HG02623 (cell line): Measurements from ENCODE around the gene ZDHHC4.

Experiments used
- ATAC-seq: cut with Tn5 transposase; IDR thresholded peaks from one replicate; pipeline ENCODE4 v1.9.1; 2021; ENCODE audit warnings: moderate library complexity; ENCODE audit not compliant: unreplicated experiment

The ZDHHC4 gene

DNA sequence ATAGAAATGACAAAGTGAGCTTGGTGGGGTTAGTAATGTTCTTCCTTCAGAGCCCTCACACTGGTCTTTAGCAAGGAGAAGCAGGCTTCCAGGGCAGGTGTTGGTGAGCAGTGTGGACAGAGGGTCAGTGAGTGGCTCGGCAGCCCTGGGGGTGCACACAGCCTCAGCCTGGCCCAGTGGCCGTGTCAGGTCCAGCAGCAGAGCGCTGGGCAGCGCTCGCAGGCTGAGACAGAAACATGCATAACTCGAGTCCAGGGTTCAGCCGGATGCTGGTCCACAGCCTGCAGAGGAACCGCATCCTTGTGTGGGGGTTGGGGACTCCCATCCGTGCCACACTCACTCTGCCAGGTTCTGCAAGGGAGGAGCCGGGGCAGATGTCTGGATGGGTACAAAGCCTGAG is 27.2 kb downstream of the ZDHHC4 start:
- ATAC-seq: no peak

DNA sequence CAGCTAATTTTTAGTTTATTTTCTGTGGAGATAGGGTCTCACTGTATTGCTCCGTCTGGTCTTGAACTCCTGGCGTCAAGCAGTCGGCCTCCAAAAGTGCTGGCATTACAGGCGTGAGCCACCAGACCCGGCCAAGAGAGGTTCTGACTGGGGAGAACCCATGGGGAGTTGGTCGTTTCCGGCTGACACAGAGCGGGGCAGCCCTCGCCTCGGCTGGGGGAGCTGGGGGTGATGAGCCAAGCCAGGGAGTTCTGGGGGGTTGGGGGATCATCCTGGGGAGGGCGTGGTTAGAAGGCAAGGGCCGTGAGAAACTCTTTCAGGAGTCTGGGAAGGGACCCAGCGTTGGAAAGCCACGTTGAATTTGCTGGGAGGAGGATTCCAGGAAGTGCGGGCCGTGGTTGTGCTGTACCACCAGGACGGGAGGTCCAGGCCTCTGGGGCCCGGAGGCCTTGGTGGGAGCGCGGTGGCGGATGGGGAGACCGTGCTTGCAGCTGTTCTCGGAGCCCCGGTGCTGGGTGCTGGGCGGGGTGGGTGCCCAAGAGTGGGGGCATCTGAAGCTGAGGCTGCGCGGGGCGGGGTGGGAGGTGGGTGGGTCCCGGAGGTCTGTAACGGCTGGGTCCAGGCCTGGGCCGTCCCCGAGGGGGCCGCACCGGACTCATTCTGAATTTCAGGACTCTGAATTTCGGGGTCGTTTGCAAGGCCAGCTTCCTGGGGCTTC is 29.8 kb downstream of the ZDHHC4 start:
- ATAC-seq: no peak

GRCh38 chr7:6607651-6608051 is 30.4 kb downstream of the ZDHHC4 start:
- no peak for ATAC-seq

DNA sequence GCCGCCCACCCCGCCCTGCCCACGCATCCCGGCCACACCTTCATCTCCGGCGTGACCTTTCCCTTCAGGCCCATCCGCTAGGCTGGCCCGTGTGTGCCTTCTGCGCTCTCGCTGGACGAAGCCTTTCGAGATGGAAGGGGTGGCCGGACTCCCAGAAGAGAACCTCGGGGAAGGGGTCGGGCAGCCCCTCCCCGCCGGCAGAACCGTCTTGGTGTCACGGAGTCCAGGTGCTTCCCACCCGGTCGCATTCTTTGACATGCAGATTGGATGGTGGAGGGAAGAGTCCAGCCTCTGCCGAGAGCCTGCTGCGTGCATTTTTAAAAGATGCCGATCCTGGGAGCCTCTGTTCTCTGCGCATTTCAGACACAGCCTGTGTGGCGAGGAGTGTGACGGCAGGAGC is 30.8 kb downstream of the ZDHHC4 start:
- no peak for ATAC-seq

DNA sequence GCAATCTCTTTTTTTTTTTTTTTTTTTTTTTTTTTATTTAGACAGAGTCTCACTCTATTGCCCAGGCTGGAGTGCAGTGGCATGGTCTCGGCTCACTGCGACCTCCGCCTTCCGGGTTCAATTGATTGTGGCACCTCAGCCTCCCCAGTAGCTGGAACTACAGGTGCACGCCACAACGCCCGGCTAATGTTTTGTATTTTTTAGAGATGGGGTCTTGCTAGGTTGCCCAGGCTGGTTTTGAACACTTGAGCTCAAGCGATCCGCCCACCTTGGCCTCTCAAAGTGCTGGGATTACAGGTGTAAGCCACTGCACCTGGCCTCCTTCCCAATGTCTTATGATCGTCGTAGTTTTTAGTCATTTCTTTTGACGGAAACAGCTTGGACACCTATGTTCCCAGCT is 31.5 kb downstream of the ZDHHC4 start:
- ATAC-seq: no peak

- ATAC-seq: no peak
Measured at GRCh38 chr7:6612819-6613218, 35.6 kb downstream of the ZDHHC4 start.

GRCh38 chr7:6613706-6614105 is 36.5 kb downstream of the ZDHHC4 start:
- ATAC-seq: no peak

DNA sequence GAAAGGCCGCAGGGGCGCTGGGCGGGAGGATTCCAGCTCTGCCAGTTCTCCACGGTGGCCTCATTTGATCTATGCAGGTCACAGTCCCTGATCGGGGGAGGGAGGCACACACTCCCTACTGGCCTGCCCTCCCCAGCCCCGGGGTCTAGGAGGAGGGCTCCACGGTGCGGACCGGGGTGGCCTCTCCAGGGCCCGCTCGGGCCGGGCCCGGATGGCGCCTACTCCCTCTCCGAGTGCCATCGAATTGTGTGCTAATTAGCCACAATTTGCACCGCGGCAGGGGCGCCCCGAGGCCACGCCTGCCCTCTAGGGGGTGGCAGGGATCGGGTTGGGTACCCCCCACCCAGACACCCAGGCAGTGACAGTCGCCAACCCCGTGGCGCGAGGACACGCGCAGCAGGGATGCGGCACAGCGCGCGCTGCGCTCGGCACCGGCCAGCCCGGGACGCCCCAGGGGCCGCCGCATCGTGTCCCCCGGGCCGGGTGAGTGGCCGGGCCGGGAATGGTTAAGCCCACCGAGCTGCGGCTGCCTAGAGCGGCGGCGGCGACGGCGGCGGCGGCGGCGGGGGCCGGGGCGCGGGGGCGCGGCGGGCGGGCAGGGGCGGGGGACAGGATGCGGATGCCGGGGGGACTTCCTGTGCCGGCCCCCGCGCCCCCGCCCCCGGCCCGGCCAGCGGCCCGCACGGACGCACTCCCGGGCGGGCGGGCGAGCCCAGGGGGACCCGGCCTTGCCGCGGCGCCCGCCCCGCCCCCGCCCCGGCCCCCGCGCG is 37.9 kb downstream of the ZDHHC4 start, which contains the start of gene ZNF853:
Gene ZNF853 (plus strand): TSS at position 658 of the 770 bp plus-strand sequence. CDS start 565 bp downstream, outside the sequence.
- no peak for ATAC-seq

DNA sequence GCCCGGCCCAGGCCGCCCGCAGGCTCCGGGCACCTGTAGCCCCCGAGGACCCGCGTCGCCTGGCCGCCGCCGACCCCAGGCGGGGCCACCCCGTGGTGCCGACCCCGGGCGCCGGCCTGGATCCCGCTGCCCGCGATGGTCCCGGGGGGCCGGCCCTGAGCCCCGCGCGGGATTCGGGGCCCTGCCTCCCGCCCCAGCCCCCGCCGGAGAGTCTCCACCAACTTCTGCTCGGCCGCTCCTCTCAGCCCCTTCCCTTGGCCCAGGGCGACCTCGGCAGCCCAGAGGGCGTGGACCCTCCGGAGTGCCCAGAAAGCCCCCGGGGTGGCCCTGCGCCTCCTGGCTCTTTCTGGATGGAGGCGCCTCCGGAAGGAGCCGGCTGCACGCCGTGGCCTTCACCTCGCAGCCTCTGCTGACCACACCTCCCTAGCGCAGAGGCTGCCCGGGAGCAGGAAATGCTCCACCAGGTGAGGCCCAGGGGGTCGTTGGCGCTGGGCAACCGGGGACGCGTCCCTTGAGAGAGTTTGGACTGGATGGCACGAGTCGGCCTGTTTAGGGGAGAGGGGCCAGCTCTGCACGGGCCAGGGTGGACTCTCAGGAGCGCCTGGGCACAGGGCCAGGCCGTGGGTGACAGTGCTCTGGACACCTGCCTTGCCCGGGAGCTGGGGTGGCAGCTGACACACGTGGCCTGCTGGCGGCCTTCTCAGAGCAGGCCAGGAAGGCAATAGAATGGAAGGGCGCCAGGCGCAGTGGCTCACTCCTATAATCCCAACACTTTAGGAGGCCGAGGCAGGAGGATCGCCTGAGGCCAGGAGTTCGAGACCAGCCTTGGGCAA is 38.7 kb downstream of the ZDHHC4 start:
- no peak for ATAC-seq

DNA sequence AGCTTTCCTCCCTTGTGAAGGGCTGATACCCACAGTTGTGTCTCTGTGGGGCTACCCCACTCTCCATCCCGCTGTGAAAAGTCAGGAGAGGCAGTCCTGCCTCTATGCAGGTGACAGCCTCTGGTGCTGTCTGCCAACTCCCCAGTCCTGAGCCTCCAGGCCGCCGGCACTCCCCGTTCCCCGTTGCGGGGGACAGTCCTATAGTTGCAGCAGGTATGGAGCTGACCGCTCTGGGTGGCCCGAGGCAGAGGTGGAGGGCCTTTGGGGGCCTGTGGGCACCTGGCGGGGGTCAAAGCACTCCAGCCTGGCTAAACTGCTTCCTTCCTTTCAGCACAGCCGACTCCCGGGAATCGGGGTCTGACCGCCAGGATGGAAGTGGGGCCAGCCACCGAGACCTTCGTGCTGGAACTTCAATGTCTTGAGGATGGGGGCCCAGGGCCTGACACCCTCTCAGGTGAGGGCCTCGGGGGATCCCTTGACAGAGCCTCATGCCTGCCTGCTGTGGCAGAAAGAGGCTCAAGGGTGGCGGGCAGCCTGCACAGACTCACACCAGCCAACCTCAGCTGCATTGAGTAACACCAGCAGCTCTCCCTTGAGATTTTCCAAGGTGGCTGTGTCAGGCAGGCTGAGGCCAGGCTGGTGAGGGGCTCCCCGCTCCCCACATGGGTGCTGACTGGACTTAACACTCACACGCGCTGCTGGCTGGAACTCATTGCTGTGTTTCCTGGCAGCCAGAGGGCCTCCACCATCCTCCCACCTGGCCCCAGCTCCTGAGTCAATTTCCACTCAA is 39.8 kb downstream of the ZDHHC4 start:
- ATAC-seq: no peak

GRCh38 chr7:6618621-6619020 is 41.4 kb downstream of the ZDHHC4 start:
- no peak for ATAC-seq

DNA sequence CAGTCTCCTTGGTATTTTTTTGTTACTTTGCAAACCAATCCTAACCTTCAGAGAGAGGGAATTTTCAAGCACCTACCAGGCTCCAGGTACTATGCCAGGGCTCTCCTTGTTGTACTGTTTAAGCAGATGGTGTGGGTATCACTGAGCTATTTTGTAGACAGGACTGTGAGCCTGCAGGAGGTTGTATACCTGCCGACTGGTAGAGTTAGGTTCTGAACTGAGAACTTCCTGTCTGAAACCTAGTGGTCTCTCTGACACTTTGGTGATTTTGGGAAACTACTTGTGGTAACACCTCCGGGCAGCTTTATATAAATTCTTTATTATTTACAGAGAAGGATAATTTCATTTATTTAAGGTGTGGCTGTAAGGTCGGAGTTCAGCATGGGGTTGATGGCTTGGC is 42.7 kb downstream of the ZDHHC4 start:
- no peak for ATAC-seq

DNA sequence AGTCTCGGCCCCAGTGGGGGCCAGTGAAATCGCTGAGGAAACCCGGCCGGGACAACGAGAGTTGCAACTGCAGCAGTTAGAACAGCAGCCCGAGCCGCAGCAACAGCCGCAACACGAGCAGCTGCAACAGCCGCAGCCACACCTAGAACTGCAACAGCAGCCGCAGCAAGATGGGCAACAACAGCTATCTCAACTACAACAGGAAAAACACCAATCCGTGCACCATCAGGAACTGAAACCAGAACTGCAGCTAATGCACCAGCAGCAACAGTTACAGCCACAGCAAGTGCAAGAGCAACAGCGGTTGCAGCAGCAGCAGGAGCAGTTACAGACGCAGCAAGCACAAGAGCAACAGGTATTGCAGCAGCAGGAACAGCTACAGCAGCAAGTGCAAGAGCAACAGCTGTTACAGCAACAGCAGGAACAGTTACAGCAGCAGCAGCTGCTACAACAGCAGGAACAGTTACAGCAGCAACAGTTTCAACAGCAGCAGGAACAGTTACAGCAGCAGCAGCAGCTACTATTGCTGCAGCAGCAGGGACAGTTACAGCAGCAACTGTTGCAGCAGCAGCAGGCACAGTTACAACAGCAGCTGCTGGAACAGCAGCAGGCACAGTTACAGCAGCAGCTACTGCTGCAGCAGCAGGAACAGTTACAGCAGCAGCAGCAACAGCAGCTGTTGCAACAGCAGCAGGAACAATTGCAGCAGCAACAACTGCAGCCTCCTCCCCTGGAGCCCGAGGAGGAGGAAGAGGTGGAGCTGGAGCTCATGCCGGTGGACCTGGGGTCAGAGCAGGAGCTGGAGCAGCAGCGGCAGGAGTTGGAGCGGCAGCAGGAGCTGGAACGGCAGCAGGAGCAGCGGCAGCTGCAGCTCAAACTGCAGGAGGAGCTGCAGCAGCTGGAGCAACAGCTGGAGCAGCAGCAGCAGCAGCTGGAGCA is 44.2 kb downstream of the ZDHHC4 start:
- ATAC-seq: no peak

DNA sequence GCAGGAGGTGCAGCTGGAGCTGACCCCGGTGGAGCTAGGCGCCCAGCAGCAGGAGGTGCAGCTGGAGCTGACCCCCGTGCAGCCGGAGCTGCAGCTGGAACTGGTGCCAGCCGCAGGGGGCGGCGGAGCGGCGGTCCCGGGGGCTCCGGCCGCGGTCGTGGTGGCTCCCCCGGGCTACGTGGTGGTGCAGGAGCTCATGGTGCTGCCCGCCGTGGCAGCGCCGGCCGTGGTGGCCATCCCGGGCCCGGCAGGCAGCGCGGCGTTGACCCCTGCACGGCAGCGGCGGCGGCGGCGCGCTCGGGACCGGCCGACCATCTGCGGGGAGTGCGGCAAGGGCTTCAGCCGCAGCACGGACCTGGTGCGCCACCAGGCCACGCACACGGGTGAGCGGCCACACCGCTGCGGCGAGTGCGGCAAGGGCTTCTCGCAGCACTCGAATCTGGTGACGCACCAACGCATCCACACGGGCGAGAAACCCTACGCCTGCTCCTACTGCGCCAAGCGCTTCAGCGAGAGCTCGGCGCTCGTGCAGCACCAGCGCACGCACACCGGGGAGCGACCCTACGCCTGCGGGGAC is 45.0 kb downstream of the ZDHHC4 start:
- no peak for ATAC-seq

GRCh38 chr7:6623589-6624245 is 46.5 kb downstream of the ZDHHC4 start:
- no peak for ATAC-seq

DNA sequence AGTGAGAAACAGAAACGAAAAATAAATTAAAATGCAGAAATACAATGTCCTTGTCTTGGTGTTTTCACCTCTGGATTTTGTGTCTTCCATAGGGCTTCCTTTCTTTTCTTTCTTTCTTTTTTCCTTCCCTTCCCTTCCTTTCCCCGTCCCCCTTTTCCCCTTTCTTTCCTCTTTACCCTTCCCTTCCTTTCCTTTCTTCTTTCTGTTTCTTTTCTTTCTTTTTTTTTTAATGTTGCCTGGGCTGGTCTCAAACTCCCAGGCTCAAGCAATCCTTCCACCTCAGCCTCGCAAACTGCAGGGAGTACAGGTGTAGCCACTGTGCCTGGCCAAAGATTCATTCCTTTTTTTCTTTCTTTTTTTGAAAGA is 47.0 kb downstream of the ZDHHC4 start:
- ATAC-seq: no peak

DNA sequence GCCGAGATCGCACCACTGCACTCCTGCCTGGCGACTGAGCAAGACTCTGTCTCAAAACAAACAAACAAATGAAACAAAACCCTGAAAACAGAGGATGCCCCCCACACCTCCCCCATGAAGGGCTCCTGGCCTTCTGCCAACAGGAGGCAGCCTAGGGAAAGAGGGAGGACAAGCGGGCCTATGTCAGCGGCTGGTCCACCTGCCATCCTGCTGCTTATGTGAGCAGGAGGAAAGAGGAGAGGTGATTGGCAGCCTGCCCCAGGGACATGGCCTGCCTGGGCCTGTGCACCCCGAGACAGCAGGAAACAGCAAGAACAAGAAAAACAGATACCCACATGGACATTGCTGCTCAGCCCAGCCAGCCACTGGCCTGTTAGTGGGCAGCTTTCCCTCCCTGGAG is 50.8 kb downstream of the ZDHHC4 start:
- no peak for ATAC-seq

GRCh38 chr7:6630007-6630849 is 53.0 kb downstream of the ZDHHC4 start:
- ATAC-seq: no peak
